ENCODE results near the gene ZC3H8. TPM values are rescaled to one million over a fixed set of nuclear protein-coding genes. Genes with fewer than 3 reads are reported as not detected.

Gene ZC3H8
- total and polyA plus RNA-seq, 2 donors (not counting 3 experiments of a cell fraction or from before 2014, with no cell fraction given), result 0.95 to 7.1 TPM

DNA sequence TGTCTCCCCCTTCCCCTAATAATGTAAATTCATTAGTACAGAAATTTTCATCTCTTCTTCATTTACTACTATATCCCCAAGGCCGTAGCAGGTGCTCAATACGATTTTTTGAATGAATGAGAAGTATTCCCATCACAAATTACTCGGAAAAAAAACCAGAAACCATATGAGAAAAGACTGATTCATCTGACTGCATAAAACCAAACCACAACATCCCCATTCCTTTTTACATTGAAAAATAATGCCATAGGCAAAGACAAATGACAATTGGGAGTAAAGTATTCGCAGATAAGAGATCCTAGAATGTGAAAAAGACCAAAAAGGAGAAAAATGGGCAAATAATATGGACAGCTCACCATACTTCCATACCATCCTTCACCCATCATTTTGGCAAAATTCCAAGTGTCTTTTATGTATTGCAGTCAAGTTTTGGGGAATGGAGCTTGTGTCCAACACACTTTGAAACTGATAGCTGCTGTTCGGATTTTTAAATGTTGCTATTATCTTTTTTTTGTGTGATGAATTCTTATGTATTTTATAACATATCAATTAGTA, 1.5 kb downstream of the ZC3H8 start:
- Histone ChIP-seq H3K9me1 (replicated peaks; ENCODE audit: control insufficient read depth, extremely low read depth, insufficient read depth, low read length) (no peaks in the 10 kb centered on the region), H3K79me2 (ENCODE audit: control insufficient read depth, insufficient read depth, low read length) (peaks cover 8% of the 10 kb centered on the region), H3K4me3 (replicated peaks in 1 of 3; ENCODE audit: insufficient read depth in 1 of 3, low read depth in 1 of 3, low read length in 3 of 3) (no peak overlapping the region), H3K9me3 (replicated peaks; ENCODE audit: control insufficient read depth, insufficient read depth, low read length) (no peaks in the 10 kb centered on the region), H4K20me1 (replicated peaks; ENCODE audit: control insufficient read depth, extremely low read depth, insufficient read depth, low read length) (no peaks in the 10 kb centered on the region), H3K4me2 (ENCODE audit: insufficient read depth, low read length) (no peak overlapping the region), H3K36me3 (ENCODE audit: control insufficient read depth in 2 of 2, extremely low read depth in 1 of 2, insufficient read depth in 2 of 2, low read length in 2 of 2) (no peaks in the 10 kb centered on the region), H3K9ac (replicated peaks; ENCODE audit: extremely low read depth, insufficient read depth, low read length) (no peak overlapping the region), H3K27me3 (ENCODE audit: control insufficient read depth in 2 of 2, insufficient read depth in 2 of 2, low read length in 2 of 2) (no peaks in the 10 kb centered on the region), H3K4me1 (ENCODE audit: control insufficient read depth, extremely low read depth, insufficient read depth, low read length) (peaks cover 13% of the 10 kb centered on the region), H3K27ac (ENCODE audit: insufficient read depth, low read depth, low read length) (no peak overlapping the region), H2AFZ (ENCODE audit: low read depth, low read length) (no peak overlapping the region)
- POLR2A ChIA-PET, result no interaction called here
- dilution Hi-C loops (cut with MboI; ENCODE audit: extremely low pct_ligation_motif_present, low sequenced_read_pairs) (no loop called here), intact Hi-C loops (cut with micrococcal nuclease) (no loop called here)
- FAIRE-seq (peak; percentile 43), DNase-seq (ENCODE audit: low read depth, low spot score) (no peak)
- CTCF ChIA-PET, result interaction anchor here (2.1 kb wide), 1 partner anchor 132 kb away, joined by 12 read pairs; no protein-coding TSS in a partner anchor
- no peak for TF ChIP-seq CTCF (IDR thresholded peaks at IDR 0.05; ENCODE audit: extremely low read depth in 1 of 2, insufficient read depth in 1 of 2, low read depth in 1 of 2, low read length in 2 of 2)
- no peak for TF ChIP-seq EZH2 (IDR thresholded peaks at IDR 0.05; ENCODE audit: borderline replicate concordance, low read depth, low read length, severe bottlenecking)
- TF ChIP-seq MYC (IDR thresholded peaks at IDR 0.05; ENCODE audit: low read depth, low read length), result no peak
- no peak for TF ChIP-seq POLR2AphosphoS5 (IDR thresholded peaks at IDR 0.05; ENCODE audit: insufficient read depth, low read depth, low read length)
- TF ChIP-seq POLR2A (IDR thresholded peaks at IDR 0.05; ENCODE audit: low read depth, low read length), result no peak
- no peak for TF ChIP-seq JUN (IDR thresholded peaks at IDR 0.05; ENCODE audit: borderline replicate concordance, insufficient read depth, insufficient read length, low read depth)
- TF ChIP-seq FOS (IDR thresholded peaks at IDR 0.05; ENCODE audit: borderline replicate concordance, insufficient read depth, low read length), result no peak
- TF ChIP-seq, protein P1, sequence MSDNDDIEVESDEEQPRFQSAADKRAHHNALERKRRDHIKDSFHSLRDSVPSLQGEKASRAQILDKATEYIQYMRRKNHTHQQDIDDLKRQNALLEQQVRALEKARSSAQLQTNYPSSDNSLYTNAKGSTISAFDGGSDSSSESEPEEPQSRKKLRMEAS (IDR thresholded peaks at IDR 0.05; ENCODE audit: insufficient read depth, insufficient read length), result no peak
- no peak for TF ChIP-seq GATA2 (IDR thresholded peaks at IDR 0.05; ENCODE audit: insufficient read depth, insufficient read length, low read depth, low read length)
- no TSS peak for BruUV-seq (replicated peaks)
